ENCODE measurements around the gene VNN1.

VNN1 gene

GRCh38 chr6:132751306-132751705 is 37.5 kb upstream of the VNN1 start:
- TF ChIP-seq, protein P1, sequence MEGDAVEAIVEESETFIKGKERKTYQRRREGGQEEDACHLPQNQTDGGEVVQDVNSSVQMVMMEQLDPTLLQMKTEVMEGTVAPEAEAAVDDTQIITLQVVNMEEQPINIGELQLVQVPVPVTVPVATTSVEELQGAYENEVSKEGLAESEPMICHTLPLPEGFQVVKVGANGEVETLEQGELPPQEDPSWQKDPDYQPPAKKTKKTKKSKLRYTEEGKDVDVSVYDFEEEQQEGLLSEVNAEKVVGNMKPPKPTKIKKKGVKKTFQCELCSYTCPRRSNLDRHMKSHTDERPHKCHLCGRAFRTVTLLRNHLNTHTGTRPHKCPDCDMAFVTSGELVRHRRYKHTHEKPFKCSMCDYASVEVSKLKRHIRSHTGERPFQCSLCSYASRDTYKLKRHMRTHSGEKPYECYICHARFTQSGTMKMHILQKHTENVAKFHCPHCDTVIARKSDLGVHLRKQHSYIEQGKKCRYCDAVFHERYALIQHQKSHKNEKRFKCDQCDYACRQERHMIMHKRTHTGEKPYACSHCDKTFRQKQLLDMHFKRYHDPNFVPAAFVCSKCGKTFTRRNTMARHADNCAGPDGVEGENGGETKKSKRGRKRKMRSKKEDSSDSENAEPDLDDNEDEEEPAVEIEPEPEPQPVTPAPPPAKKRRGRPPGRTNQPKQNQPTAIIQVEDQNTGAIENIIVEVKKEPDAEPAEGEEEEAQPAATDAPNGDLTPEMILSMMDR (IDR thresholded peaks at IDR 0.05; ENCODE audit: borderline replicate concordance, insufficient read depth, low read depth, low read length) = no peak
- no peak overlapping the region for H3K4me3 ChIP-seq (ENCODE audit: low read depth, low read length)

GRCh38 chr6:132750455-132751248 is 36.8 kb upstream of the VNN1 start:
- TF ChIP-seq, protein P1 (IDR thresholded peaks at IDR 0.05; ENCODE audit: borderline replicate concordance, insufficient read depth, low read depth, low read length) = no peak
- H3K4me3 ChIP-seq (ENCODE audit: low read depth, low read length) = no peak overlapping the region

DNA sequence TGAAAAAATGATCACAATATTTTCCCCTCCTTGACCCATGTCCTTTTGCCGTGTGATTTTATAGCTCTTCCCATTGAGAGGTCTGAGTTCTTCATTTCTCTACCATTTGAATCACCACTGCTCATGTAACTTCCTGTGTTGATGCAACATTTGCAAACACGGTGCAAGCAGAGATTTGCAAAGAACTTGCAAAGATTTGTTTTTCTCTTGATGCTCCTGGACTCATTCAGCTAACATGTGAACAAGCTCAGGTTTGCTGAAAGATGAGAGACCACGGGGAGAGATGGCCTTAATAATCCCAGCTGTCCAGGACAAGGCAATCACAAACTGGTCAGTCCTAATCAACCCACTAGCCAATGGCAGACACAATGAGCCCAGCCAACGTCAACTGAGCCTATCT is 35.3 kb upstream of the VNN1 start:
- TF ChIP-seq, protein P1 (IDR thresholded peaks at IDR 0.05; ENCODE audit: borderline replicate concordance, insufficient read depth, low read depth, low read length) = no peak

DNA sequence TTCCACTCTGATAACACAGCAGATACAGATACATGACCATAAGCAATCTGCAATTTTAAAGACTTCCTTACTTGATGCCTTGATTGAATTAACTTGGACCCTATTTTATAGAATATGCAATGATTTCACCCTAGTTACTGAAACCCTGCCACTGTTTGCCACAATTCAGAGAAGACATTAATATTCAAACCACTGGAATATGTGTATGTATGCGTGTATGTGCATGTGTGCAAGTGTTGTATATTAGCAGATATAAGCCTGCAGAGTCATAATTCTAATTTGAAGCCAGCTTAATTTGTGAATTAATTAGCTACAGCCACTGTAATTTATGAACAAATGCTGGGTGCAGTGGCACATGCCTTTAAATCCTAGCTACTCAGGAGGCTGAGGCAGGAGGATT is 34.6 kb upstream of the VNN1 start:
- TF ChIP-seq, protein P1 (IDR thresholded peaks at IDR 0.05; ENCODE audit: borderline replicate concordance, insufficient read depth, low read depth, low read length) = no peak
- no peak overlapping the region for H3K4me3 ChIP-seq (ENCODE audit: low read depth, low read length)

More for the DNA sequence above, 35.3 kb upstream of the VNN1 start:
- no peak overlapping the region for H3K4me3 ChIP-seq (ENCODE audit: low read depth, low read length)

- no peak overlapping the region for H3K4me3 ChIP-seq (ENCODE audit: low read depth, low read length)
- TF ChIP-seq, protein P1 (IDR thresholded peaks at IDR 0.05; ENCODE audit: borderline replicate concordance, insufficient read depth, low read depth, low read length) = no peak
Observed at GRCh38 chr6:132746048-132746447, 32.2 kb upstream of the VNN1 start.

DNA sequence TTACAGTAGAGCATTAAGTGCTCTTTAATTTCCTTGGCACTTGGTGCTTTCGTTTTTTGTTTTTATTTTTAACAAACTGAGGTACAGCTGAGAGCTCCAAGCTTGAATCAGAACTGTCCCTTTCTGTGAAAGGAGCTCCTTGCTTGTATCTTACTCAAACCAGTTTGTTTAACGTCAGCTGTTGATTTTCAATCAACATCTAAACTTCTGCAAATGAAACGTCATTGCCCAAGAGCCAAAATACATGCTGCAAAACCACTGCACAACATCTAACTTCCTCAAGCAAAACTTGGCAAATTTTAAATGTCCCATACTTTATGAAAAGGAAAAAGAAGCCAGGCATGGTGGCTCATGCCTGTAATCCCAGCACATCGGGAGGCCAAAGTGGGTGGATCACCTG is 28.6 kb upstream of the VNN1 start:
- no peak overlapping the region for H3K4me3 ChIP-seq (ENCODE audit: low read depth, low read length)

More for the DNA sequence above, 28.6 kb upstream of the VNN1 start:
- TF ChIP-seq, protein P1 (IDR thresholded peaks at IDR 0.05; ENCODE audit: borderline replicate concordance, insufficient read depth, low read depth, low read length) = no peak

Data from GM12875 (cell line).